NCI-H748 (cell line): ENCODE measurements around the gene GRXCR1.

ENCODE experiments used
- DNase-seq: peaks from one replicate; lab custom pipeline; 2025; ENCODE audit not compliant: unreplicated experiment; lab: John Stamatoyannopoulos, UW

The GRXCR1 gene

DNA sequence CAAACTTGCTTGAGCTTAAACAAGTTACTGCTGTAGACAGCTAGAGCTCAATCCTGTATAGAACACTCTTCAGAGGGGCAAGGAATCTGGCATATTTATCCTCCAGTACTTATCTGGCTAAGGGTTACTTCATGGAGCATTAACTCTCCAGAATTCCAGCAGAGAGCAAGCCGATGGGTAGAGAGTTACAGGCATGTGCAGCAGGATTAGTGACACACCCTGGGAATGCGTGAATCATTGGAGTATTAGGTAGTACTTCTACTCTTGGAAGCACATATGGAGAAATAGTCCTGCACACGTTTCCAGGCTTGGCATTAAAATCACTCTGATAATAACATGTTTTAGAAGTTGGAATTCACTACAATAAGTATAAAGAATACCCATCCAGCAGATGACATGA, 35.4 kb downstream of the GRXCR1 start:
- DNase-seq = no peak

DNA sequence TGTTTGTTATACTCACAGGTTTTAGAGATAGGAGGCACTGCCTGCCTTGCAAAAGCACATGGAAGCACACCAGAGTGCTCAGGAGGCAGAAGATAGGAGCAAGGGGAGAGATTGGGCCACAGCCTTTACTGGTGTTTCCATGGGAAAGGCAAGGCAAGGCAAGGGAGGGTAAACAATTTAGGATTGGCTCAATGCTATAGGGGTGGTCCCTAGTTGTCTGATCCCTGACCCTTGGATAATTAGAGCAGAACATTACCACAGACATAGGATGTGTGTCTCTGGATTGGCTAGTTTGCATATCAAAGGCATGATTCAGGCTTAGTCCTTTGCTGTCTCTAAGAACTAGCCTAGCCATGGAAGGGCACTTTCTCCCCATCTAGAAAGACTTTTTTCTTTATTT, 36.1 kb downstream of the GRXCR1 start:
- DNase-seq = no peak

DNA sequence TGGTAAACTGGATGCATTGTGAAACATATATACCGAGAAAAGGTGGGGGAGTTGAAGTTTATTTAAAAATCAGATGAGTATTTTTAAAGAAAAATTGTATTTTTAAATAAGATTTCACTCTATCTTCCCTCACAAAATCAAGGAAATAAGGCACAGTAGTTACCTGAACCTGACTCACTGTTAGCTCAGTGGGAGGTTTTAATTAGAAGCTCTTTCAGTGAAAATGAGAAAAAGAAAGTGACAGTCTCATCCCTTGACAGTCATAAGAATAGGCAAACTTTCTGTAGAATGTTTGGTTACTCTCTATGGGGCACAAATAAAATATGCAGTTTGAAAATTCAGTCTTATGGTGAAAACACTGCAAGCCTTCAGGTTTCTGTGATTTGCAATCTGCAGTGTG, 49.7 kb downstream of the GRXCR1 start:
- no peak for DNase-seq

DNA sequence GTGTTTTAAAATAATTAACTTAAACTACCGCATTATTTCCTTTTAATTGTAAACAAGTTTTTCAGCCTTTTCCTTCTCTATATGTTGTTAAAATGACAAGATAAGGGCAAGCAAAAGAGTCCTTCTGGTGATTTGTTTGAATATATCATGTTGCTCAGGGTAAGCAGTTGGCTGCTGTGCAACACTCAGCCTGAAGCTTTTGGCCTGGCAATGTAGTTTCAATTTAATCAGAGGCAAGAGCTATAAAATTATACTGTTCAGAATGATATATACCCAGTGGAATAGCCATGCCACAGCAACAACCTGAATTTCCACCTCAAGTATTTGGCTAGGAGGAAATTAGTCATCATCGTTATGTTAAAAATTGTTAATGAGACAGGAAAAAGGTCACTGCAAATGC, 53.4 kb downstream of the GRXCR1 start:
- DNase-seq = no peak

DNA sequence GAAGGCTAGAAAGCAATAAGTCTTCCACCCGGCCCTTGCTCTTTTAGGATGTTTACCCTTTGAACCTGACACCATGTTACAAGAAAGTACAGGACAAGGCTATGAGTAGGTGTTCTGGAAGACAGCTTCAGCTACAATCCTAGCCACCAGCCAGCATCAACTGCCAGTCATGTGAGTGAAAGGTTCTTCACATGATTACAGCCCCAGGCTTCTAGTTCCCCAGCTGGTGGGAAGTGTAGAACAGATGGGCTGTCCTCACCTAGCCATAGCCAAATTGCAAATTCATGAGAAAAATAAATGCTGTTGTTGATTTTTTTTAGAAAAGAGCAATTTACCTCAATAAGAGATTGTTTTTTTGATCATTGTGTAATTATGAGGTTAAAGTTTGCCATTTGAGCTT, 60.8 kb downstream of the GRXCR1 start:
- DNase-seq = no peak

DNA sequence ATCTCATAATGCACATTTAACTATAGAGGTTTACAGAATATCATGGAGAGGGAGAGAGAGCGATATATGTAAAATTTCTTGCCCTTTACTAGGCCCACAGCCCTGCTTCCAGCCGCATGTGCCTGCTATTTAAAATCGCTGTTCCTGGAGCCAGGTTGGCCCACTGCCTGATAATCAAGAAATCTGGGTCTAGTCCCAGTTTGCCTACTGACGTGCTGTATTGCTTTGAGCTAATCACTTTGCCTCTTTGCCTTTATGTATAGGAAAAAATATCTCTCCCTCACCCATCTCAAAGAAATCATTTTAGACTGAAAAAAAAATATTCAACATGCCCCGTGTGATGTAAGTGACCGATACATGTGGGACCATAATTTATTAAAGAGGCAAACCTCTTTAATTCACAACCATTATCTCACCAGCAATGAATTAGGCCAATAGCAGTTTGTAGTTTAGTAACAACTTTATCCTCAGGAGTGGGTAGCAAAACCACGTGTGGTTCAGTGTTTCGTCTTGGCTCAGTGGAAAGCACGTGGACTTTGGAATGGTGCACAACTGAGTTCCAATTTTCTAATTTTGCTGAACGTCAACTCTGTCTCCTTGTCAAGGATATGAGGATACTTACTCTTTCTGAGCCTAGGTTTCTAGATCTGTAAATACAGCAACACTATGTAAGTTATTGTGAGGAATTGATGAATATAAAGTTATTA, 62.6 kb downstream of the GRXCR1 start:
- no peak for DNase-seq

DNA sequence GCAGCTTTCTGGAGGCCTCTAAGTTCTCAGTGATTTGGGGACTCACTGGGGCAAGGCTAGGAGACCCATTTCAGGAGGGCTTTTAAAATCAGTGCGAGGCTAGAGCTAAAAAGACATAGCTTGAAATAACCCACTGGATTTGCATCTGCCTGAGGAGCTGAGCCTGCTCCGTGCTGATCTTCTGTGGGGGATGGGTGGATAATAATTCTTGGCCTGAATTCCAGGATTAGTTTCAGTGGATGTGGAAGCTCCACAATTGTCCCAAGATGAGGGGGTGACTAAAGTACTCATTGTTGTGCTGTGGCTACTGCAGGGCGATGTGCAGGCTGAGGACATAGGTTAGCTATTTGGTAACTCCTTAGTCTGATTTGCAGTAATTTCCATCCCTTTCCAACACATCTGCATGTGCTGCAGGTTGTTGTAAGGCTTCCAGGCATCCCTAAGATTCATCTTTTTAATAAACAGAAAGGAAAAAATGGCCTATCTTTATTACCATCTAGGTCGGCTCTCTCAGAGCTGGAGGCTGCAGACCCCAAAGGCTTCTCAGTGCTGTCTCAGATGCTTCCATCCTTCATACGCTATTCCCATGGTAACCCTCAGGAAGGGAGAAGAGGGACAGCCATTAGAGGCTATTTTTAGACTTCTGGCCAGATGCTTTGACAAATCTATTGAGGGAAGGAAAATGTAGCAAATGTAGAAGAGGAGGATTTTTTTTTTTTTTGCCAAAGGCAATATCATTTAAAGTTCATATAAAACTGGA, 63.4 kb downstream of the GRXCR1 start:
- no peak for DNase-seq

DNA sequence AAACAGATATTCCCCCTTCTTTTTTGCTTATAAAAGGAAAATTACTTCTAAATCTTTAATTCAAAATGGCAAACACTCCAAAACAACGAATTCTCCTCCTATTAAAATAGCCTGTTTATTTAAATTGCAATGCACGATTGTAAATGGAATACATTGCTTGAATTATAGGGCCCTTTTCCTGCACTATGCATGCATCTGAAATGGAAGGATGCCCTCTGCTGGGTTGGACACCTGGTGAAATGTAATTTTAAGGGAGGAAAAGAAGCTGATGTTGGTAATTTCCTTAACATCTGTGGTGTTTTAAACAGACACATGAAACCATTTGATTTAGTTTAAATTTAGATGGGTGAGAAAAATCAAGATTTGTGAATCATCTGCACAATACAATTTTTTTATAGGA, 72.8 kb downstream of the GRXCR1 start:
- DNase-seq = no peak

DNA sequence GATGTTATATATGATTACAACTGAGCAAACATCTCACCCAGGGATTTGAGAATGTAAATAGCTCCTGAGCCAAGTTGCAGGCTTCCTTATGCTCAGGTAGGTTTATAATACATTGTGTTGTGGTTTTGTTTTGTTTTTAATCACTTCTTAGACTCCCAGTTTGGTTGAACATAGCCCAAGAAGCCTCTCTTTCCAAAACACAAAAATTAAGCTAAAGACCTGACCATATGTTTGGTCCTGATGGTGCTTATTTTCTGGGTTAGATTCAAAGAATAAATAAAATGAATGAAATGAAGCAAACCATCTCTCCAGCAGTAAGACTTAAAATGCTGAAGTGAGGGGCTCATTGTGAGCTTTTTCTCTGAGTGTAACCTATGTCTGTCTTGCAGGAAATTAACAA, 93.5 kb downstream of the GRXCR1 start:
- no peak for DNase-seq

DNA sequence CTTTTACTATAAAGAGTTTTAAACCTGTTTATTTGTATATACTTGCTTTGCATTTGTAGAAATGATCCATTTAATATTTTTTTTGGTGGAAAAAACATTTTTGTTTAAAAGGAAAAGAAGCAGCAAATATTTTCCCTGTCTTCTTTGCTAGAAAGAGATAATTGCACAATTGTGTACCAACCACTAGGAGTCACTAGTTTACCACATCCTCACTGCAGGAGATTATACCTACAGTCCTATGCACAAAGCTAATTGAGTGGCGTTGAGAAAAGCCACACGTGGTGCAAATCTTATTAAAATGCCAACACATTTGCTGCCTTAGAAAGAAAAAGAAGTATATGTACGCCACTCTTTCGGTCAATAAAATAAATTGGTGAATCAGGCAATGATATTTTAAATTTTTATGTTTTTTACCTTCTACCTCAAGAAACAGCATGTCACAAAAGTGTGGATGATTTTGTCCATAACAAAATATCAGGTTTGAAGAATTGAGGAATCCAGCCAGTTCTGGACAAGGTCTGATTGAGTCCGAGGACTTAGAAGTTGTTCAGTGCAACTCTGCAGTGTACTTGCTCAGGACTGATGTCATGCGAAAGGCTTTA, 102.9 kb downstream of the GRXCR1 start:
- peak; percentile 24 for DNase-seq

DNA sequence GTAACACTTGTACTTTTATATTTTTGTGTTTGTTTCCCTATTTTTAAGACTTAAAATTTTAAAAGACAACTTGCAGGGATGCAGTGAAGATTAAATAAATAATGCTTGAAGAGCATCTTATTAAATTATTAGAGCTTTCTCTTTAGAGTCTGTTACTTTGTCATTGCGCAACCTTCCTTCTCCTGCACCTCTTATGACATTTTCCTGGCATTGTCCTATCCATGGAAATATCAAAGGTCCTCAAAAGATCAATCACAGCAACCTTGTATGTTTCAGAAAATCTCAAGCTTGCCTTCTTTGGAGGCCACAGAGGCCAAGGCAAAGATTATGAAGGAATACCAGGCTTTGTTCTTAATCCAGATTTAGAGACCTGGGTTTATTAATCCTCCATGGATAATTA, 116.3 kb downstream of the GRXCR1 start:
- DNase-seq = no peak

DNA sequence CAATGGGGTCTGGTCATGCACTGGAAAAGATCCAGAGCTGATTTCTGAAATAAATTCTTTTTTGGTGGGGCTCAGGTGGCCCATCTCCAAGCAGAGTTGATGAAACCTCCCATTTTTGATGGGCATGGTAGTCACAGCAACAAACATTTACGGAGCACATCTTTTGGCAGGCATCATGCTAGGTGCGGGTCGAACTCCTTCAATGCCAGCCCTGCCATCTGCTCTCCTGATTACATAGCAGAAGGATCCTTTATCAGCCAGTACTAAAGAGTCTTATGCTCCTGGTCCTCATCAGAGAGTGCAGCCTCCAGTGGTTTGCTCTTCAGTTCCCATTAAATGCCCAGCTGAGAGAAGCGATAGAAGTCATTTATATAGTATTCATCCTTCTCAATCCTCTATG, 121.7 kb downstream of the GRXCR1 start:
- no peak for DNase-seq

DNA sequence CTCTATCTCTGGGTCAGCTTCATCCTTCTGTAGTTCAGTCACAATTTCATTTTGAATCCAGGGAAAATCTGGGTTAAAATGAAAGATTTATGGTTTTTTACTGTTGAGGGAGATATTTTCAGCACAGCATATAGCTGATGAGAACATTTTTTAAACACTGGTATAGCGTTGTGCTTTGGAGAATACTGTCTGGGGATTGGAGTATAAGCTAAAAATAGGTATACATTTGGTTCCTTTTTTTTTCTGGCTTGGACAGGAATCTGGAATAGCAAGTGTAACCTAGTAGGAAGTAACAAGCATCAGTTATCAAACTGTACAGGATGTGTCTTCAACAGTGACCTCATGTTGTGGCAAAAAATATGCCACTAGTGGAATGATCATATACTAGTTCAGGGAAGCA, 149.1 kb downstream of the GRXCR1 start:
- DNase-seq = no peak

DNA sequence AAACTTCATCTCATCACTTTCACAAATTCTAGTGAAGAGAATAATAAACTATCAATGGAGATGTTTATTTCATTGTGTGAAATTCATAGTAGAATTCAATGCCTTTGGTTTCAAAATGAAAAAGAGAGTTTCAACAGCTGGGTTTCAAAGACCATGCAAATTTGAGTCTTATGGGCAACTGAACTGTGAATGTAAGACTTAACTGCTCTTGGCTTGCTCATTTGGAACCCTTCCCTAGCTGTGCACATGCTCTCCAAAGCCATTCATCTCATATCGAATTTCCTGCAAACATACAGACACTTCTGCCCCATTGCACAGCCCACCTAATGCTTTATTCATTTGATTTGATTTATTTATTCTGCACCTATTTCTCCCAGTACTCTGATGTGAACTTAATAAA, 154.5 kb downstream of the GRXCR1 start:
- DNase-seq = no peak

DNA sequence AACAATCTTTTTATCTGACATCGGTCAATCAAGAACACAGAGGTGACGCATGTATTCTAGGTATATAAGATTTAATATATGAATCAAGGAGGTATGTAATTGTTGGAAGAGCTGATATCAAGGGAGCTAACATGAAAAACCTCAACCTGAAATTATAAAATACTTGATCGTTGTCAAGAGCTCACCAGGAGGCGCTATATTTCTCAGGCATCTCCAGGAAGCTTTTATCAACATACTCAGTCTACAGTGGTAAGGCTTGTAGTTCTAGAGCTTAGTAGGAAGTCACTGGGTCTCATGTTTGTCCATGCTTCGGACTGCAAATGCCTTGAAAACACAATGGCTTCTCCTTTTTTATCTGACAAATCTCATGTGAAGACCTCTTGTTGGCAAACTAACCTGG, 156.1 kb downstream of the GRXCR1 start:
- DNase-seq = peak; percentile 0

DNA sequence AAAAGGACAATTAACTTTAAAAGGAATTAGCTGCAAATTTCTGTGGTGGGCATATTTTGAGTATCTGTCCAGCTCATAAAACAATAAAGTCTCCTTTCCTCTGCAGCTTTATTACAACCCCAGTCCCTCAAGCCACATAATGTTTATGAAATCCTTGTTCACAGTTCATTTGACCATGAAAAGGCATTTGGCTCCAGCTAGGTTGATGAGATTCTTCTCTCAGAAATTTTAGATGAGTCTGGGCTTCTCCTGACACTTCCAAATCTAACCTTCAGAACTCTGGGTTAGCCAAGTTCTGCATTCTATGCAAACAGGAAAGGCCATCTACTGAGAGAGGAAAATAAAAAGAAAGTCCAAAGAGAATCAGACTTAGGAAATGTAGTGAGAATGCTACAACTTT, 156.8 kb downstream of the GRXCR1 start:
- DNase-seq = no peak

DNA sequence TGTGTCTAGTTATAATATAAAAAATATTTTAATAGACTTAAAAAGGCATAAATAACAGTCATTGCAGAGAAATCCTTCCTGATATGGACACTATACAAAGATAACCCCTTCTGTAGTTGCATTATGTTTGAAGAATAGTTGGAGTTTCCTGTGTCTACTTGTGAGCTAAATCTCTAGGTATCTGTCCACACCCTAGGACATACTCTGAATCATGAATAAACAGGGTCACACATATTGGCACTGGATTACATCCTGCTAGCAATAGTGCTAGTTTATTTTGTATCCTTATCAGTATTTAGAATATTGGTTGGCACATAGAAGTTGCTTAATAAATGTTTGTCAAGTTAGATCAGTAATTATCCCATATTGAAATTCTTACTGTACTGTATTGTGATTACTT, 173.9 kb downstream of the GRXCR1 start:
- no peak for DNase-seq

DNA sequence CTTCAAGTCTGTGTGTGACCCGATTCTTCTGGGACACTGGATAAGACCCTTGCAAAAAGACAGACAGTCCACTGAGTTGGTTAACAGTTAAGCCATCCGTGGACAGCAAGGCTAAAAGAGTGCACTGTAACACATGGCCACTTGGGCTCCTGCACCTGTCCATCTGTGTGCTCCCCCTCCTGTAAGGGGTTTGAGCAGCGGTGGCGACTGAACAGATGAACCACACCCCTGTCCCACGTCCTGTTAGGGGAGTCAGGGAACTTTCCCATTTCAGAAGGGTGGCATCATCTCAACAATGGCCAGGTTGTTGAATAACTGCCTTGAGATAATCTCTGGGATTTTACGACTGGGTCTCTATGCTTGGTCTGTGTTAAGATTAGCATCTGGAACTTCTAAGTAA, 178.6 kb downstream of the GRXCR1 start:
- DNase-seq = no peak
